CD14-positive monocyte (primary cell): ENCODE measurements around the gene NXNL2. TPM values are rescaled to one million over a fixed set of nuclear protein-coding genes. Genes with fewer than 3 reads are reported as not detected.

ENCODE experiments used
- DNase-seq, 3 donors: peaks; one replicate each; pipeline ENCODE4 v3.0.0-alpha.2; 2011 to 2022
- H2AFZ ChIP-seq: 2 replicates; pipeline ENCODE4 v1.6.0; 2012; ENCODE audit warnings: mild to moderate bottlenecking, low read depth, low read length, inconsistent platforms; ENCODE audit not compliant: insufficient read depth, poor library complexity, severe bottlenecking
- H3K27ac ChIP-seq, 2 donors: 1 replicate in 1 of 2; 2 replicates in 1 of 2; pipeline ENCODE4 v1.5.1; 2012 to 2013; ENCODE audit warnings: low read length in 2 of 2, control low read depth in 1 of 2, inconsistent platforms in 1 of 2, low read depth in 1 of 2, mild to moderate bottlenecking in 1 of 2
- H3K27me3 ChIP-seq, 2 donors: one replicate each; pipeline versions ENCODE4 v1.6.0 to v1.6.1; 2011 to 2013; ENCODE audit warnings: low read length in 2 of 2; ENCODE audit not compliant: control insufficient read depth in 2 of 2, insufficient read depth in 2 of 2
- H3K36me3 ChIP-seq, 2 donors: replicated peaks in 1 of 2; 1 replicate in 1 of 2; 2 replicates in 1 of 2; pipeline versions ENCODE4 v1.5.1 to v1.6.1; 2012 to 2013; ENCODE audit warnings: low read length in 2 of 2, control low read depth in 1 of 2, inconsistent platforms in 1 of 2, mild to moderate bottlenecking in 1 of 2; ENCODE audit not compliant: insufficient read depth in 2 of 2, control insufficient read depth in 1 of 2
- H3K4me1 ChIP-seq, 2 donors: 1 replicate in 1 of 2; 2 replicates in 1 of 2; pipeline versions ENCODE4 v1.5.1 to v1.6.1; 2012 to 2013; ENCODE audit warnings: low read length in 2 of 2, control low read depth in 1 of 2, inconsistent platforms in 1 of 2, mild to moderate bottlenecking in 1 of 2, moderate library complexity in 1 of 2; ENCODE audit not compliant: insufficient read depth in 2 of 2, control insufficient read depth in 1 of 2
- H3K4me2 ChIP-seq: replicated peaks from 2 replicates; pipeline ENCODE3; 2012; ENCODE audit warnings: low read length, moderate library complexity, mild to moderate bottlenecking; ENCODE audit not compliant: poor library complexity, severe bottlenecking; ENCODE audit errors: extremely low read depth
- H3K4me3 ChIP-seq, 3 experiments: fragments of 200-600 bp in 1 of 3; sonication (generic) in 1 of 3; replicated peaks in 1 of 3; 1 replicate in 2 of 3; 2 replicates in 1 of 3; pipeline ENCODE4 v1.5.1; 2011 to 2013; ENCODE audit warnings: low read length in 3 of 3, mild to moderate bottlenecking in 3 of 3, control low read depth in 2 of 3, low read depth in 2 of 3, inconsistent platforms in 1 of 3, moderate library complexity in 1 of 3
- H3K79me2 ChIP-seq: 2 replicates; pipeline ENCODE4 v1.6.0; 2012; ENCODE audit warnings: mild to moderate bottlenecking, control low read depth, inconsistent platforms, low read length, moderate library complexity; ENCODE audit not compliant: insufficient read depth
- H3K9ac ChIP-seq: 2 replicates; pipeline ENCODE4 v1.6.0; 2017; ENCODE audit warnings: low read length, mild to moderate bottlenecking; ENCODE audit not compliant: insufficient read depth, poor library complexity, severe bottlenecking
- H3K9me3 ChIP-seq, 2 donors: replicated peaks in 1 of 2; 1 replicate in 1 of 2; 2 replicates in 1 of 2; pipeline versions ENCODE4 v1.5.1 to v1.6.1; 2012 to 2013; ENCODE audit warnings: low read length in 2 of 2, control low read depth in 1 of 2; ENCODE audit not compliant: control insufficient read depth in 1 of 2, insufficient read depth in 1 of 2
- H4K20me1 ChIP-seq: 2 replicates; pipeline ENCODE4 v1.6.0; 2012; ENCODE audit warnings: mild to moderate bottlenecking, low read length, control low read depth, moderate library complexity; ENCODE audit not compliant: insufficient read depth
- H3K27ac Mint-ChIP-seq, 7 donors: one replicate each; pipeline ENCODE4 v1.8.0; 2020; ENCODE audit warnings: mild to moderate bottlenecking in 7 of 7, mixed read lengths in 7 of 7, moderate library complexity in 6 of 7, inconsistent platforms in 2 of 7
- H3K27me3 Mint-ChIP-seq, 3 donors: one replicate each; pipeline ENCODE4 v1.8.0; 2021 to 2022; ENCODE audit warnings: low read depth in 3 of 3, mild to moderate bottlenecking in 3 of 3, mixed read lengths in 3 of 3, moderate library complexity in 3 of 3, inconsistent platforms in 1 of 3
- H3K36me3 Mint-ChIP-seq, 2 donors: one replicate each; pipeline ENCODE4 v1.8.0; 2020; ENCODE audit warnings: mixed read lengths in 2 of 2, inconsistent platforms in 1 of 2, mild to moderate bottlenecking in 1 of 2
- H3K4me1 Mint-ChIP-seq: one replicate; pipeline ENCODE4 v1.8.0; 2020; ENCODE audit warnings: mild to moderate bottlenecking, mixed read lengths
- H3K4me3 Mint-ChIP-seq, 2 donors: one replicate each; pipeline ENCODE4 v1.8.0; 2020; ENCODE audit warnings: mild to moderate bottlenecking in 2 of 2, mixed read lengths in 2 of 2, moderate library complexity in 1 of 2
- H3K9me3 Mint-ChIP-seq, 7 donors: one replicate each; pipeline ENCODE4 v1.8.0; 2020 to 2022; ENCODE audit warnings: mixed read lengths in 7 of 7, mild to moderate bottlenecking in 6 of 7, moderate library complexity in 6 of 7, inconsistent platforms in 2 of 7
- WGBS: methylation state at CpG from one replicate; pipeline ENCODE4 v1.1.5; 2013; ENCODE audit warnings: missing lambda C conversion rate; ENCODE audit not compliant: insufficient coverage; 5-methylcytosine and 5-hydroxymethylcytosine counted together
- intact Hi-C, 2 donors: fragments of 100-400 bp; cut with micrococcal nuclease; formaldehyde crosslinking; loops; one replicate each; pipeline versions ENCODE4 v1.15.0 to v1.15.1; 2023
- polyA plus RNA-seq, 3 donors: library from polyadenylated mRNA; depleted of rRNA in 1 of 3; unstranded in 2 of 3; stranded (reverse) in 1 of 3; fragments of 300-500 nt in 2 of 3; fragments of >200 nt in 1 of 3; fragmentation: Illumina TruSeq in 2 of 3; gene quantifications; 1 replicate in 2 of 3; 2 replicates in 1 of 3; pipeline ENCODE4 v1.2.3, GENCODE V29; 2012 to 2021
- TF ChIP-seq, protein P1 (sequence below): fragments of 200-600 bp; IDR thresholded peaks from one replicate; pipeline ENCODE4 v1.8.0; 2022; ENCODE audit warnings: antibody characterized with exemption, mild to moderate bottlenecking

The NXNL2 gene
- polyA plus RNA-seq, 3 donors, result not detected

DNA sequence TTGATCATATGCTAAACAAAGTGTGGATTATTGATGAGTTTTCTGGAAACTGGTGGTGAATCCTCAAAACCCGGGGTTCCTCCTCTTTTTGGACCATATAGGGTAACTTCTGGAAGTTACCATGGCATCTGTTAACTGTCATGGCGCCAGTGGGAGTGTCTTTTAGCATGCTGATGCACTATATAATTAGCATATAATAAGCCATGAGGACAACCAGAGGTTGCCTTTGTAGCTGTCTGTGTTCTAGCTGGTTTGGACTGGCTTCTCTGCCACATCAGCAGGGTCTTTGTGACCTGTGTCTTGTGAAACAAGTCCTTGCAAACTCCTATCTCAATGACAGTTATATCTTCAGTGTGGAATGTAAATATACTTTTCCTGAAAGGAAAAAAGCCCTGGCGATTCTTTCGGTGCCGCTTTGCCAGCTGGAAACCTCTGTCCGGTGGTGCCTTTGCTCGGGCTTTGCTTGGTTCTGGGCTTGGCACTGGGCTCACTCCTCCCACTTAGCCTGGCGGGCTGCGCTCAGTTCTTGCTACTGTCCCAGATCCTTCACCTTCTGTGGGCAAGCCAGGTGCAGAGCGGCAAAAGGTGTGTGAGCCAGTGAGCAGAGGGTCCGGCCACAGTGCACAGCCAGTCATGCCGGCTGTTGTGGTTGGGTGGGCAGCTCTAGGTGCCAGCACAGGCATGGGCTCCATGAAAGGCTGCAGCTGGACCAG lies 20.4 kb downstream of the NXNL2 start:
- DNase-seq, result no peak
- Histone ChIP-seq H2AFZ (no peak overlapping the region), H3K4me3 (no peak overlapping the region), H3K9ac (no peak overlapping the region), H3K9me3 (no peaks in the 10 kb centered on the region), H3K27ac (no peak overlapping the region), H3K4me1 (no peaks in the 10 kb centered on the region), H4K20me1 (no peaks in the 10 kb centered on the region), H3K4me2 (no peak overlapping the region), H3K36me3 (no peaks in the 10 kb centered on the region), H3K27me3 (peaks cover 0 to 2% of the 10 kb centered on the region in 2 donors), H3K79me2 (no peaks in the 10 kb centered on the region)
- Mint-ChIP-seq H3K36me3 (no peaks in the 10 kb centered on the region), H3K4me3 (no peak overlapping the region), H3K9me3 (peaks cover 0 to 2% (median 0%) of the 10 kb centered on the region in 7 donors), H3K4me1 (no peaks in the 10 kb centered on the region), H3K27ac (no peak overlapping the region), H3K27me3 (peaks cover 3 to 7% (median 5%) of the 10 kb centered on the region in 3 donors)
- TF ChIP-seq, protein P1, sequence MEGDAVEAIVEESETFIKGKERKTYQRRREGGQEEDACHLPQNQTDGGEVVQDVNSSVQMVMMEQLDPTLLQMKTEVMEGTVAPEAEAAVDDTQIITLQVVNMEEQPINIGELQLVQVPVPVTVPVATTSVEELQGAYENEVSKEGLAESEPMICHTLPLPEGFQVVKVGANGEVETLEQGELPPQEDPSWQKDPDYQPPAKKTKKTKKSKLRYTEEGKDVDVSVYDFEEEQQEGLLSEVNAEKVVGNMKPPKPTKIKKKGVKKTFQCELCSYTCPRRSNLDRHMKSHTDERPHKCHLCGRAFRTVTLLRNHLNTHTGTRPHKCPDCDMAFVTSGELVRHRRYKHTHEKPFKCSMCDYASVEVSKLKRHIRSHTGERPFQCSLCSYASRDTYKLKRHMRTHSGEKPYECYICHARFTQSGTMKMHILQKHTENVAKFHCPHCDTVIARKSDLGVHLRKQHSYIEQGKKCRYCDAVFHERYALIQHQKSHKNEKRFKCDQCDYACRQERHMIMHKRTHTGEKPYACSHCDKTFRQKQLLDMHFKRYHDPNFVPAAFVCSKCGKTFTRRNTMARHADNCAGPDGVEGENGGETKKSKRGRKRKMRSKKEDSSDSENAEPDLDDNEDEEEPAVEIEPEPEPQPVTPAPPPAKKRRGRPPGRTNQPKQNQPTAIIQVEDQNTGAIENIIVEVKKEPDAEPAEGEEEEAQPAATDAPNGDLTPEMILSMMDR, result no peak
- WGBS, result 98% methylated on average over 9 of the region's 12 CpGs
- intact Hi-C loops, result no loop called here

DNA sequence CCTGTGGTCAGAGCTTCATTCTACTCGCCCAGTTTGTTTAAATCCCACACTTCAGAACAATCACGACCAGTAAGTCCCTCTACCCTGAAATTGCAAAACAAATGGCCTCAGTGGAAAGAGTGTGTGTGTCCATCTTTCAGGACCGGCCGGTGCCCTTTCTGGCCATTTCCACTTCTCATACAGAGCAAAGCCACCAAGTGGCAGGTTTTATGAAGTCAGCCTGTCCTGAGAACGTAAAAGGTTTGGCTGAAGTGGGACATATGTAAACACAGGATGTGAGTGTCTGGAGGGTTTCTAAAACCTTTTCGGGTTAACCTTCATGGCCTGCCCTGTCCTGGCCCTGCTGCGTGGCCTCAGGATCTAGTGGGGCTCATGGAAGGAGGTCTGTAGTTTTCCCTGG lies 24.7 kb downstream of the NXNL2 start:
- Histone ChIP-seq H2AFZ (no peak overlapping the region), H3K79me2 (no peaks in the 10 kb centered on the region), H3K9me3 (no peaks in the 10 kb centered on the region), H3K4me3 (no peak overlapping the region), H4K20me1 (no peaks in the 10 kb centered on the region), H3K36me3 (no peaks in the 10 kb centered on the region), H3K27ac (no peak overlapping the region), H3K4me2 (no peak overlapping the region), H3K4me1 (no peaks in the 10 kb centered on the region), H3K27me3 (peaks cover 0 to 2% of the 10 kb centered on the region in 2 donors), H3K9ac (no peak overlapping the region)
- TF ChIP-seq, protein P1, result no peak
- 93% methylated on average over 2 of the region's 7 CpGs for WGBS
- no peak for DNase-seq
- H3K27ac Mint-ChIP-seq, result no peak overlapping the region
- H3K4me1 Mint-ChIP-seq, result no peaks in the 10 kb centered on the region
- peaks cover 2 to 5% (median 3%) of the 10 kb centered on the region in 3 donors for H3K27me3 Mint-ChIP-seq
- intact Hi-C loops, result no loop called here
- H3K36me3 Mint-ChIP-seq, result no peaks in the 10 kb centered on the region
- H3K4me3 Mint-ChIP-seq, result no peak overlapping the region
- H3K9me3 Mint-ChIP-seq, result peaks cover 0 to 2% (median 0%) of the 10 kb centered on the region in 7 donors
